ENCODE measurements around the gene FNDC8. TPM values are rescaled to one million over a fixed set of nuclear protein-coding genes. Genes with fewer than 3 reads are reported as not detected.
"Not testable (repeated sequence)": the region's sequence is repeated elsewhere in the genome, so short reads cannot be mapped to it uniquely, and the experiment has no call there.

The FNDC8 gene
- total RNA-seq, 1 donor, result not detected

- peaks cover 14% of the 10 kb centered on the region for H3K4me1 ChIP-seq (ENCODE audit: insufficient read depth, low read length)
- H3K9me3 ChIP-seq (ENCODE audit: low read depth, low read length), result no peaks in the 10 kb centered on the region
- H3K27me3 ChIP-seq (ENCODE audit: insufficient read depth, low read length), result no peaks in the 10 kb centered on the region
- H3K4me3 ChIP-seq (ENCODE audit: low read length), result no peak overlapping the region
Measured at GRCh38 chr17:35166526-35166925, 45.1 kb downstream of the FNDC8 start.

GRCh38 chr17:35167046-35167445, 45.6 kb downstream of the FNDC8 start:
- H3K4me1 ChIP-seq (ENCODE audit: insufficient read depth, low read length), result peaks cover 13% of the 10 kb centered on the region
- H3K9me3 ChIP-seq (ENCODE audit: low read depth, low read length), result no peaks in the 10 kb centered on the region
- H3K4me3 ChIP-seq (ENCODE audit: low read length), result no peak overlapping the region
- H3K27me3 ChIP-seq (ENCODE audit: insufficient read depth, low read length), result no peaks in the 10 kb centered on the region

- Histone ChIP-seq H3K4me3 (ENCODE audit: low read length) (no peak overlapping the region), H3K9me3 (ENCODE audit: low read depth, low read length) (no peaks in the 10 kb centered on the region), H3K27me3 (ENCODE audit: insufficient read depth, low read length) (no peaks in the 10 kb centered on the region), H3K4me1 (ENCODE audit: insufficient read depth, low read length) (peaks cover 13% of the 10 kb centered on the region)
Measured at GRCh38 chr17:35167666-35168065, 46.3 kb downstream of the FNDC8 start.

- H3K4me3 ChIP-seq (ENCODE audit: low read length), result no peak overlapping the region
- H3K9me3 ChIP-seq (ENCODE audit: low read depth, low read length), result no peaks in the 10 kb centered on the region
- H3K27me3 ChIP-seq (ENCODE audit: insufficient read depth, low read length), result no peaks in the 10 kb centered on the region
- H3K4me1 ChIP-seq (ENCODE audit: insufficient read depth, low read length), result peaks cover 13% of the 10 kb centered on the region
Measured at GRCh38 chr17:35169835-35170363, 48.5 kb downstream of the FNDC8 start.

- H3K9me3 ChIP-seq (ENCODE audit: low read depth, low read length), result no peaks in the 10 kb centered on the region
- no peak overlapping the region for H3K4me3 ChIP-seq (ENCODE audit: low read length)
- no peaks in the 10 kb centered on the region for H3K27me3 ChIP-seq (ENCODE audit: insufficient read depth, low read length)
- H3K4me1 ChIP-seq (ENCODE audit: insufficient read depth, low read length), result peaks cover 13% of the 10 kb centered on the region
Measured at GRCh38 chr17:35170968-35171771, 49.8 kb downstream of the FNDC8 start.

- no peaks in the 10 kb centered on the region for H3K27me3 ChIP-seq (ENCODE audit: insufficient read depth, low read length)
- no peak overlapping the region for H3K4me3 ChIP-seq (ENCODE audit: low read length)
- H3K9me3 ChIP-seq (ENCODE audit: low read depth, low read length), result no peaks in the 10 kb centered on the region
- peaks cover 14% of the 10 kb centered on the region for H3K4me1 ChIP-seq (ENCODE audit: insufficient read depth, low read length)
Measured at GRCh38 chr17:35171834-35172233, 50.4 kb downstream of the FNDC8 start.

GRCh38 chr17:35172321-35172720, 50.9 kb downstream of the FNDC8 start:
- not testable (repeated sequence) for H3K4me3 ChIP-seq (ENCODE audit: low read length); H3K9me3 ChIP-seq (ENCODE audit: low read depth, low read length); H3K27me3 ChIP-seq (ENCODE audit: insufficient read depth, low read length)
- H3K4me1 ChIP-seq (ENCODE audit: insufficient read depth, low read length), result peaks cover 19% of the 10 kb centered on the region

GRCh38 chr17:35174835-35175334, 53.5 kb downstream of the FNDC8 start:
- H3K4me1 ChIP-seq (ENCODE audit: insufficient read depth, low read length), result peaks cover 24% of the 10 kb centered on the region
- H3K27me3 ChIP-seq (ENCODE audit: insufficient read depth, low read length), result no peaks in the 10 kb centered on the region
- H3K4me3 ChIP-seq (ENCODE audit: low read length), result no peak overlapping the region
- no peaks in the 10 kb centered on the region for H3K9me3 ChIP-seq (ENCODE audit: low read depth, low read length)

- no peaks in the 10 kb centered on the region for H3K27me3 ChIP-seq (ENCODE audit: insufficient read depth, low read length)
- H3K9me3 ChIP-seq (ENCODE audit: low read depth, low read length), result no peaks in the 10 kb centered on the region
- H3K4me3 ChIP-seq (ENCODE audit: low read length), result no peak overlapping the region
- peaks cover 29% of the 10 kb centered on the region for H3K4me1 ChIP-seq (ENCODE audit: insufficient read depth, low read length)
Measured at GRCh38 chr17:35175638-35176415, 54.4 kb downstream of the FNDC8 start.

- H3K4me3 ChIP-seq (ENCODE audit: low read length), result no peak overlapping the region
- no peaks in the 10 kb centered on the region for H3K27me3 ChIP-seq (ENCODE audit: insufficient read depth, low read length)
- H3K4me1 ChIP-seq (ENCODE audit: insufficient read depth, low read length), result peaks cover 25% of the 10 kb centered on the region
- no peaks in the 10 kb centered on the region for H3K9me3 ChIP-seq (ENCODE audit: low read depth, low read length)
Measured at GRCh38 chr17:35176897-35177296, 55.5 kb downstream of the FNDC8 start.

GRCh38 chr17:35179379-35179778, 58.0 kb downstream of the FNDC8 start:
- not testable (repeated sequence) for H3K9me3 ChIP-seq (ENCODE audit: low read depth, low read length); H3K27me3 ChIP-seq (ENCODE audit: insufficient read depth, low read length); H3K4me3 ChIP-seq (ENCODE audit: low read length)
- H3K4me1 ChIP-seq (ENCODE audit: insufficient read depth, low read length), result peaks cover 16% of the 10 kb centered on the region

Other genes starting within 250 kb of the FNDC8 start
- 2.8 TPM for gene CCT6B, start 160.2 kb upstream of the FNDC8 start, total RNA-seq
- 26.7 TPM for gene ZNF830, start 160.1 kb upstream of the FNDC8 start, total RNA-seq
- 29.5 TPM for gene LIG3, start 141.1 kb upstream of the FNDC8 start, total RNA-seq
- gene RFFL, start 57.9 kb upstream of the FNDC8 start, total RNA-seq, result 45.0 TPM
- gene RAD51D, start 1.8 kb upstream of the FNDC8 start, total RNA-seq, result 2.5 TPM
- 8.3 TPM for gene NLE1, start 20.7 kb downstream of the FNDC8 start, total RNA-seq
- gene UNC45B, start 26.2 kb downstream of the FNDC8 start, total RNA-seq, result 0.94 TPM
- not detected for gene SLC35G3, start 72.8 kb downstream of the FNDC8 start, total RNA-seq
- 47.8 TPM for gene SLFN5, start 121.5 kb downstream of the FNDC8 start, total RNA-seq